HepG2 (cell line): ENCODE data around the gene ZNF100. TPM values are rescaled to one million over a fixed set of nuclear protein-coding genes. Genes with fewer than 3 reads are reported as not detected.

Experiments
- ATAC-seq: fragments of 200-7000 bp; cut with Tn5 transposase; 3 replicates; pipeline ENCODE4 v1.9.1; 2020; ENCODE audit warnings: mild to moderate bottlenecking, moderate library complexity
- BruUV-seq: library from RNA; stranded (reverse); fragments of 400-500 nt; replicated peaks from 2 replicates; lab custom pipeline; 2021; lab: Mats Ljungman, UMichigan
- CTCF ChIA-PET: fragments of 300-600 bp; formaldehyde crosslinking; extraction: SDS; loops from one replicate; lab custom pipeline; 2021; ENCODE audit warnings: low total read pairs, inconsistent platforms, low intra/inter-chr PET ratio; lab: Yijun Ruan, JAX
- POLR2A ChIA-PET: fragments of 350-600 bp; sonication (Branson Sonifier 250); formaldehyde crosslinking; loops from one replicate; lab custom pipeline; 2020; ENCODE audit warnings: antibody characterized with exemption, inconsistent platforms; lab: Yijun Ruan, JAX
- DNase-seq: peaks from one replicate; pipeline ENCODE4 v3.0.0-alpha.2; 2015; ENCODE audit warnings: low spot score
- FAIRE-seq: peaks from 3 replicates; lab custom pipeline; 2011; peaks lifted over from hg19 to GRCh38; lab: Jason Lieb, UNC
- H2AFZ ChIP-seq: one replicate; pipeline ENCODE4 v1.6.1; 2011; ENCODE audit warnings: low read length, inconsistent platforms
- H3K27ac ChIP-seq: fragments of 300-600 bp; 3 replicates; pipeline ENCODE4 v1.8.0; 2011; ENCODE audit warnings: mixed run types, mild to moderate bottlenecking, mixed read lengths, low read length, inconsistent platforms; ENCODE audit not compliant: insufficient read depth; ENCODE audit errors: extremely low read length
- H3K27me3 ChIP-seq, 2 experiments: fragments of 200-600 bp in 1 of 2; 2 replicates in 1 of 2; 3 replicates in 1 of 2; pipeline versions ENCODE4 v1.6.0 to v1.8.0; 2011; ENCODE audit warnings: low read length in 2 of 2, mild to moderate bottlenecking in 2 of 2, moderate library complexity in 2 of 2, inconsistent platforms in 1 of 2; ENCODE audit not compliant: insufficient read depth in 2 of 2, control insufficient read depth in 1 of 2
- H3K36me3 ChIP-seq, 2 experiments: fragments of 200-600 bp in 1 of 2; replicated peaks in 1 of 2; 2 replicates in 1 of 2; 3 replicates in 1 of 2; pipeline versions ENCODE4 v1.5.1 to v1.8.0; 2011; ENCODE audit warnings: low read length in 2 of 2, inconsistent platforms in 1 of 2; ENCODE audit not compliant: insufficient read depth in 2 of 2, control insufficient read depth in 1 of 2
- H3K4me1 ChIP-seq: 2 replicates; pipeline ENCODE4 v1.5.1; 2012; ENCODE audit warnings: low read length, inconsistent platforms; ENCODE audit not compliant: insufficient read depth
- H3K4me2 ChIP-seq: 2 replicates; pipeline ENCODE4 v1.6.0; 2011; ENCODE audit warnings: low read depth, low read length, inconsistent platforms
- H3K4me3 ChIP-seq, 3 experiments: fragments of 200-600 bp in 1 of 3; sonication (generic), shearing (Covaris generic) in 1 of 3; replicated peaks in 1 of 3; 2 replicates each; pipeline ENCODE4 v1.5.1; 2011 to 2016; ENCODE audit warnings: low read length in 3 of 3, inconsistent platforms in 2 of 3, low read depth in 2 of 3, mild to moderate bottlenecking in 2 of 3, control low read depth in 1 of 3, mixed read lengths in 1 of 3; ENCODE audit not compliant: insufficient read depth in 1 of 3
- H3K79me2 ChIP-seq: one replicate; pipeline ENCODE4 v1.6.1; 2011; ENCODE audit warnings: low read length, inconsistent platforms; ENCODE audit not compliant: insufficient read depth
- H3K9ac ChIP-seq: 2 replicates; pipeline ENCODE4 v1.6.0; 2011; ENCODE audit warnings: mild to moderate bottlenecking, low read depth, low read length, inconsistent platforms; ENCODE audit not compliant: insufficient read depth
- H3K9me3 ChIP-seq: 2 replicates; pipeline ENCODE4 v1.5.1; 2012; ENCODE audit warnings: mild to moderate bottlenecking, low read length
- H4K20me1 ChIP-seq: 2 replicates; pipeline ENCODE4 v1.6.0; 2011; ENCODE audit warnings: inconsistent platforms, mild to moderate bottlenecking, low read length, moderate library complexity; ENCODE audit not compliant: insufficient read depth
- CREB3 ChIP-seq: sonication (generic); formaldehyde crosslinking; IDR thresholded peaks from 2 replicates; pipeline ENCODE4 v1.5.0; 2020; ENCODE audit warnings: missing genetic modification reagents
- GPN1 ChIP-seq: sonication (generic); formaldehyde crosslinking; IDR thresholded peaks from 2 replicates; pipeline ENCODE4 v1.5.1; 2020; ENCODE audit warnings: missing genetic modification reagents, borderline replicate concordance
- GTF3A ChIP-seq: sonication (generic); formaldehyde crosslinking; conservative IDR thresholded peaks from 2 replicates; pipeline ENCODE4 v1.4.0; 2020; ENCODE audit warnings: mild to moderate bottlenecking, missing genetic modification reagents
- HMG20B ChIP-seq: conservative IDR thresholded peaks from 2 replicates; pipeline ENCODE4 v1.6.1; 2016; ENCODE audit warnings: missing genetic modification reagents, missing compliant biosample characterization
- POGK ChIP-seq: sonication (generic); formaldehyde crosslinking; conservative IDR thresholded peaks from 2 replicates; pipeline ENCODE4 v1.8.0; 2022; ENCODE audit warnings: mild to moderate bottlenecking, moderate library complexity, missing genetic modification reagents
- SIX1 ChIP-seq: sonication (generic); formaldehyde crosslinking; IDR thresholded peaks from 2 replicates; pipeline ENCODE4 v1.4.0; 2020; ENCODE audit warnings: missing genetic modification reagents, borderline replicate concordance
- ZNF230 ChIP-seq: sonication (generic); formaldehyde crosslinking; IDR thresholded peaks from 2 replicates; pipeline ENCODE4 v1.4.0; 2020; ENCODE audit warnings: mild to moderate bottlenecking, missing genetic modification reagents
- ZNF253 ChIP-seq: sonication (generic); formaldehyde crosslinking; IDR thresholded peaks from 2 replicates; pipeline ENCODE4 v1.8.0; 2022; ENCODE audit warnings: mild to moderate bottlenecking, missing genetic modification reagents, borderline replicate concordance
- ZNF343 ChIP-seq: sonication (generic); formaldehyde crosslinking; IDR thresholded peaks from 2 replicates; pipeline ENCODE4 v1.4.0; 2020; ENCODE audit warnings: mild to moderate bottlenecking, missing genetic modification reagents
- ZNF430 ChIP-seq: sonication (generic); formaldehyde crosslinking; IDR thresholded peaks from 2 replicates; pipeline ENCODE4 v1.9.0; 2021; ENCODE audit warnings: mild to moderate bottlenecking, missing genetic modification reagents
- ZNF75D ChIP-seq: sonication (generic); formaldehyde crosslinking; IDR thresholded peaks from 2 replicates; pipeline ENCODE4 v1.8.1; 2023; ENCODE audit warnings: missing genetic modification reagents, mild to moderate bottlenecking, borderline replicate concordance
- ZNF773 ChIP-seq: sonication (generic); formaldehyde crosslinking; IDR thresholded peaks from 2 replicates; pipeline ENCODE4 v1.4.0; 2020; ENCODE audit warnings: missing genetic modification reagents, borderline replicate concordance
- ZXDC ChIP-seq: sonication (generic); formaldehyde crosslinking; IDR thresholded peaks from 2 replicates; pipeline ENCODE4 v1.5.0; 2020; ENCODE audit warnings: mild to moderate bottlenecking, missing genetic modification reagents
- WGBS: methylation state at CpG from one replicate; pipeline ENCODE4 v1.1.6; 2017; ENCODE audit warnings: low lambda C conversion rate; 5-methylcytosine and 5-hydroxymethylcytosine counted together
- in situ Hi-C: cut with HindIII; loops from 2 replicates; pipeline ENCODE4 v1.10.0; 2017; ENCODE audit warnings: low pct_unique_long_range_greater_than_20kb; ENCODE audit not compliant: extremely low pct_ligation_motif_present
- intact Hi-C: fragments of 100-400 bp; cut with micrococcal nuclease; formaldehyde crosslinking; loops from one replicate; pipeline ENCODE4 v1.10.0; 2022; ENCODE audit not compliant: unreplicated experiment
- polyA plus RNA-seq, 8 experiments: library from polyadenylated mRNA; depleted of rRNA in 3 of 8; stranded (reverse) in 7 of 8; unstranded in 1 of 8; fragments of >200 nt; fragmentation: Illumina TruSeq in 4 of 8; extraction: Trizol in 4 of 8; gene quantifications; 2 replicates each; pipeline versions ENCODE4 v1.2.1 to v1.2.3, GENCODE V29; 2011 to 2016; ENCODE audit warnings: low read depth in 4 of 8, missing spikeins in 1 of 8, mixed read lengths in 1 of 8; ENCODE audit not compliant: insufficient read depth in 1 of 8
- total RNA-seq, 5 experiments: library from RNA; depleted of rRNA; stranded (reverse); fragments of >200 nt; fragmentation: Illumina TruSeq; extraction: Trizol; gene quantifications; 2 replicates each; pipeline ENCODE4 v1.2.3, GENCODE V29; 2016; ENCODE audit warnings: low read depth in 1 of 5

Gene ZNF100
- total and polyA plus RNA-seq, 2 of the 13 experiments (the other 11 are each of a cell fraction or from before 2014, with no cell fraction given): 2.5 to 11.4 TPM

GRCh38 chr19:21767065-21767800 lies at the start of gene ZNF100 (continued):
- TF ChIP-seq ZNF75D: no peak
- 0 out of 2 replicates have a peak, but pooled peaks have one; percentile 50 for TF ChIP-seq POGK (CRISPR knock-in tag)
- no peak for TF ChIP-seq GTF3A (CRISPR knock-in tag)
- no peak for TF ChIP-seq SIX1 (CRISPR knock-in tag)
- no peak for TF ChIP-seq ZNF773 (CRISPR knock-in tag)
- TF ChIP-seq ZNF253 (CRISPR knock-in tag): no peak
- TF ChIP-seq ZNF430: peak; percentile 70; the same call in 1 of the 2 replicates
- no peak for TF ChIP-seq CREB3 (CRISPR knock-in tag)

GRCh38 chr19:21812448-21812847 lies 45.1 kb upstream of the ZNF100 start:
- CTCF ChIA-PET: no interaction called here
- in situ Hi-C loops (no loop called here), intact Hi-C loops (no loop called here)
- no peak overlapping the region for H2AFZ ChIP-seq
- DNase-seq: no peak
- H3K27ac ChIP-seq: no peak overlapping the region
- no peaks in the 10 kb centered on the region for H4K20me1 ChIP-seq
- H3K4me3 ChIP-seq: no peak overlapping the region
- H3K79me2 ChIP-seq: no peaks in the 10 kb centered on the region
- BruUV-seq: no TSS peak
- no peak overlapping the region for H3K9ac ChIP-seq
- no peak for ATAC-seq
- H3K4me2 ChIP-seq: no peak overlapping the region
- WGBS: 47% methylated on average over 4 of the region's 4 CpGs
- H3K36me3 ChIP-seq: peaks cover 0 to 22% of the 10 kb centered on the region in 2 experiments; a peak in 2 of 5 replicates
- POLR2A ChIA-PET: no interaction called here
- no peaks in the 10 kb centered on the region; a peak in 1 of 5 replicates for H3K27me3 ChIP-seq
- TF ChIP-seq HMG20B (CRISPR knock-in tag) (no peak), ZXDC (no peak), ZNF230 (CRISPR knock-in tag) (no peak), ZNF343 (CRISPR knock-in tag) (no peak), GPN1 (CRISPR knock-in tag) (no peak)
- peaks cover 95% of the 10 kb centered on the region for H3K9me3 ChIP-seq
- H3K4me1 ChIP-seq: no peaks in the 10 kb centered on the region
- FAIRE-seq: no peak
